ENCODE results near the gene PIK3CA.

DNA sequence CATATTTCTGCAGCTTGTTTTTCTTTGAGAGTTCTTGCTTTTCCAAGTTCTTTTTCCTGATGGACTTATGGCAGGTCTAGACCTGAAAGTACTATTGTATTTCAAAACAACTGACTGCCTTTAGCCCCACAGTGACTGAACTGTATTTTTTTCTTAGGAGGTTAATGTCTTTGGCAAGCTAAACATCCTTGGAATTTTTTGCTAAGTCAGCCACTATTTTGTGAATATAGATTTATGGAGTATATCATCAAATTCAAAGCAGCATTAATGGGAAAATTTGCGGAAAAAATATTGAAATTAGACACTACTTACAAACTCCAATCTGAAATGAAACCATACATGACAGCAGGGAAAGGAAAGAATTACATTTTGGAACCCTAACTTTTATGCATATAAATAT, 8.6 kb downstream of the PIK3CA start:
- TF ChIP-seq, protein P1, sequence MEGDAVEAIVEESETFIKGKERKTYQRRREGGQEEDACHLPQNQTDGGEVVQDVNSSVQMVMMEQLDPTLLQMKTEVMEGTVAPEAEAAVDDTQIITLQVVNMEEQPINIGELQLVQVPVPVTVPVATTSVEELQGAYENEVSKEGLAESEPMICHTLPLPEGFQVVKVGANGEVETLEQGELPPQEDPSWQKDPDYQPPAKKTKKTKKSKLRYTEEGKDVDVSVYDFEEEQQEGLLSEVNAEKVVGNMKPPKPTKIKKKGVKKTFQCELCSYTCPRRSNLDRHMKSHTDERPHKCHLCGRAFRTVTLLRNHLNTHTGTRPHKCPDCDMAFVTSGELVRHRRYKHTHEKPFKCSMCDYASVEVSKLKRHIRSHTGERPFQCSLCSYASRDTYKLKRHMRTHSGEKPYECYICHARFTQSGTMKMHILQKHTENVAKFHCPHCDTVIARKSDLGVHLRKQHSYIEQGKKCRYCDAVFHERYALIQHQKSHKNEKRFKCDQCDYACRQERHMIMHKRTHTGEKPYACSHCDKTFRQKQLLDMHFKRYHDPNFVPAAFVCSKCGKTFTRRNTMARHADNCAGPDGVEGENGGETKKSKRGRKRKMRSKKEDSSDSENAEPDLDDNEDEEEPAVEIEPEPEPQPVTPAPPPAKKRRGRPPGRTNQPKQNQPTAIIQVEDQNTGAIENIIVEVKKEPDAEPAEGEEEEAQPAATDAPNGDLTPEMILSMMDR (IDR thresholded peaks at IDR 0.05 in 2 of 3, conservative IDR thresholded peaks at IDR 0.05 in 1 of 3; ENCODE audit: control insufficient read depth in 2 of 3, extremely low read depth in 1 of 3, insufficient read depth in 1 of 3, low read depth in 3 of 3, low read length in 3 of 3): no peak
- TF ChIP-seq POLR2A (IDR thresholded peaks at IDR 0.05; ENCODE audit: low read depth, low read length) (no peak), EZH2 (IDR thresholded peaks at IDR 0.05; ENCODE audit: borderline replicate concordance, control insufficient read depth, low read depth, low read length) (no peak), ZZZ3 (IDR thresholded peaks at IDR 0.05; ENCODE audit: control insufficient read depth, insufficient read length, low read depth) (no peak), RAD21 (IDR thresholded peaks at IDR 0.05; ENCODE audit: insufficient read depth, low read depth, low read length) (no peak), TAF1 (IDR thresholded peaks at IDR 0.05; ENCODE audit: borderline replicate concordance, low read depth, low read length) (no peak)

Measured in GM12878 (cell line).